ENCODE measurements around the gene GID8.
A peak's percentile ranks its signal among the peaks of the same experiment; 100 is the strongest.

The GID8 gene

GRCh38 chr20:62902926-62903615 is 34.9 kb upstream of the GID8 start:
- DNase-seq (ENCODE audit: low spot score): peak; percentile 55

- DNase-seq (ENCODE audit: low spot score): no peak
Measured at GRCh38 chr20:62905536-62906117, 32.3 kb upstream of the GID8 start.

- no peak for DNase-seq (ENCODE audit: low spot score)
Measured at GRCh38 chr20:62906209-62906608, 31.7 kb upstream of the GID8 start.

GRCh38 chr20:62906647-62907375 is 31.1 kb upstream of the GID8 start:
- no peak for DNase-seq (ENCODE audit: low spot score)

- DNase-seq (ENCODE audit: low spot score): no peak
Measured at GRCh38 chr20:62907384-62908317, 30.3 kb upstream of the GID8 start.

GRCh38 chr20:62908971-62909791 is 28.8 kb upstream of the GID8 start:
- DNase-seq (ENCODE audit: low spot score): no peak

GRCh38 chr20:62910217-62910766 is 27.7 kb upstream of the GID8 start:
- DNase-seq (ENCODE audit: low spot score): no peak

- DNase-seq (ENCODE audit: low spot score): no peak
Measured at GRCh38 chr20:62910777-62911497, 27.0 kb upstream of the GID8 start.

GRCh38 chr20:62911701-62912280 is 26.2 kb upstream of the GID8 start:
- no peak for DNase-seq (ENCODE audit: low spot score)

- DNase-seq (ENCODE audit: low spot score): no peak
Measured at GRCh38 chr20:62913043-62913630, 24.8 kb upstream of the GID8 start.

GRCh38 chr20:62914436-62914835 is 23.5 kb upstream of the GID8 start:
- DNase-seq (ENCODE audit: low spot score): no peak

GRCh38 chr20:62914970-62915457 is 22.9 kb upstream of the GID8 start:
- peak; percentile 50 for DNase-seq (ENCODE audit: low spot score)

- DNase-seq (ENCODE audit: low spot score): no peak
Measured at GRCh38 chr20:62916703-62917476, 21.1 kb upstream of the GID8 start.

- no peak for DNase-seq (ENCODE audit: low spot score)
Measured at GRCh38 chr20:62917720-62918119, 20.2 kb upstream of the GID8 start.

- no peak for DNase-seq (ENCODE audit: low spot score)
Measured at GRCh38 chr20:62918147-62918546, 19.8 kb upstream of the GID8 start.

GRCh38 chr20:62918831-62919230 is 19.1 kb upstream of the GID8 start:
- no peak for DNase-seq (ENCODE audit: low spot score)

- no peak for DNase-seq (ENCODE audit: low spot score)
Measured at GRCh38 chr20:62920039-62920645, 17.8 kb upstream of the GID8 start.

GRCh38 chr20:62921119-62921687 is 16.7 kb upstream of the GID8 start:
- DNase-seq (ENCODE audit: low spot score): peak; percentile 57
